ENCODE measurements around the gene CAB39L. TPM values are rescaled to one million over a fixed set of nuclear protein-coding genes. Genes with fewer than 3 reads are reported as not detected.

The CAB39L gene
- total and polyA plus RNA-seq, 5 experiments from 2014 or later, result 4.3 to 9.2 (median 5.2) TPM

DNA sequence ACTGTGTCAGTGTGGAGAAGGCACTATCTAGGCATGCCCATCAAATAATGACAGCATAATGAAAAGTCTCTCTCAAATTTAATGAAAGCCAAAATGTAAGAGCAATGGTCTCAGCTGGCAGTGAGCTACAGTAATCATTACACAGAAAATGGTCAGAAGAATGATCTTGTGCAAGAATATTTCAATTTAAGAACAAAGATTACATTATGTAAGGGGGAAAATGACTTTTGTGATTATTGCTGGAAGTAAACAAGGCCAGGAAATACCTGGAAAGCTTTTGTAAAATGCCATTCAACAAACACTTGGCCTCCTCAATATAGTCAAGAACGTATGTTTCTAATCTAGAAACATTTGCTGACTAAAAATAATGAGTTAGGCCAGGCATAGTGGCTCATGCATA, 89.1 kb downstream of the CAB39L start:
- Mint-ChIP-seq H3K4me3 (no peak overlapping the region), H3K4me1 (peaks cover 0 to 2% (median 1%) of the 10 kb centered on the region in 4 donors), H3K36me3 (peaks cover 0 to 18% (median 17%) of the 10 kb centered on the region in 3 donors)

DNA sequence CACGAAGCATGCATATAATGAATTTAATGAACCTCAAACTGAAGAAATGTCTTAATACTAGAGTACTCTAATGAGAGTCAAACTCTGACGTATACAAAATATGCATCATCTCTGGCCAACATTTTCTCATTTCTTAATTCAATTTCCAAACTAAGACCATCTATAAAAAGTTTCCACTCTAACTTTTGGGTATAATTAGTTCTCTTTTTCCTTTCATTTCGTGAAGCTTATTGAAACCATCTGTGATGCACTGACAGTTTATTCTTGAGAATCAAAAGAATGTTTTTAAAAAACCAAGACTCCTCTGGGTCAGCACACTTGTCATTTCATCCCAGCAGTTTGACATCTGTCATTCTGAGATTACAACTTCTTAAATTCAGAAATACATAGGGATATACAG, 90.0 kb downstream of the CAB39L start:
- ATAC-seq (no peak), DNase-seq (no peak)
- no peak overlapping the region for H3K4me3 Mint-ChIP-seq

More for the DNA sequence above, 89.1 kb downstream of the CAB39L start:
- Mint-ChIP-seq H3K27ac (no peak overlapping the region), H3K9me3 (peaks cover 0 to 3% (median 0%) of the 10 kb centered on the region in 9 donors), H3K27me3 (peaks cover 0 to 3% (median 0%) of the 10 kb centered on the region in 5 donors)
- ATAC-seq (no peak), DNase-seq (no peak)
- POLR2A ChIA-PET, result no interaction called here

DNA sequence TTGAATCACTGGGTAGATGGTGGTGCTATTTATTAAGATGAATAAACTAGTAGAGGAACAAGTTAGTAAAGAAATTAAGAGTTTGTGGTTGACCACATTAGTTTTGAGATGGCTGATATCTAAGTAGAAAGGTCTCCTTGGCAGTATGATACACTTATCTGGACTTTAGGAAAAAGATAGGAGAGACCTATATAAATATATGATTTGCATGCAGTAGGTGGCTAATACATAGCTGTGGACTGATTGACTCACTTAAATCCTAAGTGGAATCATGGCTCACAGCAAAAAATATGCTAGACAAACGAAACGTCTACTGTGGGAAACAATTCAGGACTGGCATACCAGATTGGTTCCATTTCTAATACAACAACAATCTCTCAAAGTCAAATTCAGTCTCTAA, 92.0 kb downstream of the CAB39L start:
- no peak for ATAC-seq
- Mint-ChIP-seq H3K9me3 (peaks cover 0 to 3% (median 0%) of the 10 kb centered on the region in 9 donors), H3K27ac (no peak overlapping the region), H3K4me3 (no peak overlapping the region), H3K27me3 (peaks cover 0 to 3% (median 0%) of the 10 kb centered on the region in 5 donors), H3K4me1 (peaks cover 0 to 2% (median 1%) of the 10 kb centered on the region in 4 donors), H3K36me3 (peaks cover 0 to 13% (median 5%) of the 10 kb centered on the region in 3 donors)
- POLR2A ChIA-PET, result no interaction called here
- DNase-seq, result no peak

More for the DNA sequence above, 90.0 kb downstream of the CAB39L start:
- H3K27me3 Mint-ChIP-seq, result peaks cover 0 to 3% (median 0%) of the 10 kb centered on the region in 5 donors
- H3K4me1 Mint-ChIP-seq, result peaks cover 0 to 2% (median 1%) of the 10 kb centered on the region in 4 donors
- H3K36me3 Mint-ChIP-seq, result peaks cover 0 to 18% (median 15%) of the 10 kb centered on the region in 3 donors
- peaks cover 0 to 3% (median 0%) of the 10 kb centered on the region in 9 donors for H3K9me3 Mint-ChIP-seq
- H3K27ac Mint-ChIP-seq, result no peak overlapping the region
- POLR2A ChIA-PET, result no interaction called here

DNA sequence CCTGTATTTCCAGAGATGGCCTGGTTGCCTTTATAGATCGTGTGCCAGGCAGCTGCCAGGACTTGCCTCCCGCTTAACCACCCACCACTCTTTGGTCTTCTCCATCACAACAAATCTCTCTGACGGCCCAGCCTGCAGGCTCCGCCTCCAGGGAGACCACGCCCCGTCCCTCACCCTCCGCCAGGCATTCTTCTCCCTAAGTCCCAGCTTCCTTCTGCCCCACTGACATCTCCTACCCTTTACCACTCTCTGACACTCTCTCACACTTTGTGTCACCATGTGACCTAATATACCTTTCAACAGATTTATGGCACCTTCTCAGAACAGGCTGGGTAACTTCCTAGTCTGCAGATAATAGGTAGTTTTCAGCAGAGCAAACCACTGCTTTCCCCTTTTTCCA, 95.1 kb downstream of the CAB39L start:
- DNase-seq (no peak), ATAC-seq (no peak)
- no peak overlapping the region for H3K27ac Mint-ChIP-seq
- H3K4me3 Mint-ChIP-seq, result no peak overlapping the region
- POLR2A ChIA-PET, result no interaction called here
- peaks cover 0 to 3% (median 0%) of the 10 kb centered on the region in 5 donors for H3K27me3 Mint-ChIP-seq
- peaks cover 0 to 5% (median 5%) of the 10 kb centered on the region in 3 donors for H3K36me3 Mint-ChIP-seq
- H3K9me3 Mint-ChIP-seq, result no peaks in the 10 kb centered on the region
- peaks cover 2 to 5% (median 4%) of the 10 kb centered on the region in 4 donors for H3K4me1 Mint-ChIP-seq

DNA sequence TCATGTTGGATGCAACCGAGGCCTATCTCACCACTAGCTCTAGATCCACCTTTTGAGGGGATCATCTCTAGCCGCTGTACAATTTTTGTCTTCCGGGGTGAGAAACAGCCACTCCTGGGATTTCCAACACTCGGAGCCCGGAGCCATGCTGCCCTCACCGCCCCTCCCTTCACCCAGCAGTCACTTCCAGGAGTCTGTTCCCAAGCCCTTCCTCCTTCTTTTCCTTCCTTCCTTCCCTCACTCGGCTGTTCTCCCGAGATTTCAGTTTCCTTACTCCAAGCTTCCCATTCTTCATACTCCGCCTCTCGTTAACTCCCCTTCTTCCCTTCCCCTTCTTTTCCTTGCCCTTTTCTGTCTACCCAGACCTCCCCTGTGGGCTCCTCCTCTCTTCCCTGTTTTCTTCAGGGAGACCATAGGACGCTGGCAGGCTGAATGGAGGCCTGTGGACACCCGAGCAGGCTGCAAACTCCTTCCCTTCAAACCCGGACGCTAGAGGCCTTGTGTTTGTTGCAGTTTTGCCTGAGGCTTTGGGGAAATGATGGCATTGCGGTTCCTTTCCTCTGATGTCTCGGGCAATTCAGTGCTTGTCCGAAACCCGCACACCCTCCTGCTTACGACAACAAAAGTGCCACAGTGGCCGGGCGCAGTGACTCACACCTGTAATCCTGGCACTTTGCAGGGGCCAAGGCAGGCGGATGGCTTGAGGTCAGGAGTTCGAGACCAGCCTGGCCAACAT, 96.0 kb downstream of the CAB39L start:
- Mint-ChIP-seq H3K4me1 (peaks cover 2 to 11% (median 8%) of the 10 kb centered on the region in 4 donors), H3K4me3 (no peak overlapping the region), H3K27ac (no peak overlapping the region), H3K9me3 (no peaks in the 10 kb centered on the region), H3K27me3 (peaks cover 0 to 3% (median 0%) of the 10 kb centered on the region in 5 donors), H3K36me3 (peaks cover 0 to 5% (median 5%) of the 10 kb centered on the region in 3 donors)
- no peak for ATAC-seq
- POLR2A ChIA-PET, result no interaction called here
- no peak for DNase-seq

DNA sequence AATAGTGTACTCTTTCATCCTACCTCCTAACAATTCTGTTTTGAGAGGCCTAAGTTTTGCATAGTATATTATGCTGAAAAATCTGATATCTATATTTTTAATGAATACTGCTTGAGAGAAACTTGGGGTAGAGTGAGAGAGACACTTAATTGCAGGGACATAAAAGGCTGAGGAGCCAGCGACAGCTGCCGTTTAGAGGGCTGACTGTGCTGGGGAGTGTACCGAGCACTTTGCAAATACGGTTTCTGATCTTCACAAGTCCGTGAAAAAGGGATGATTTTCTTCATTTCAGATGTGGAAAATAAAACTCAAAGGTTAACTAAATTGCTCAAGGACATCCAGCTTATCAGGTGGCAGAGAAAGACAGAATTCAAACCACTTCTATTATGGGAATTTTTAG, 97.4 kb downstream of the CAB39L start:
- Mint-ChIP-seq H3K4me3 (no peak overlapping the region), H3K27ac (no peak overlapping the region), H3K9me3 (no peaks in the 10 kb centered on the region), H3K4me1 (peaks cover 2 to 11% (median 8%) of the 10 kb centered on the region in 4 donors), H3K36me3 (peaks cover 0 to 5% (median 5%) of the 10 kb centered on the region in 3 donors), H3K27me3 (peaks cover 0 to under 1% (median 0%) of the 10 kb centered on the region in 5 donors)
- DNase-seq, result no peak
- ATAC-seq, result no peak
- POLR2A ChIA-PET, result no interaction called here

DNA sequence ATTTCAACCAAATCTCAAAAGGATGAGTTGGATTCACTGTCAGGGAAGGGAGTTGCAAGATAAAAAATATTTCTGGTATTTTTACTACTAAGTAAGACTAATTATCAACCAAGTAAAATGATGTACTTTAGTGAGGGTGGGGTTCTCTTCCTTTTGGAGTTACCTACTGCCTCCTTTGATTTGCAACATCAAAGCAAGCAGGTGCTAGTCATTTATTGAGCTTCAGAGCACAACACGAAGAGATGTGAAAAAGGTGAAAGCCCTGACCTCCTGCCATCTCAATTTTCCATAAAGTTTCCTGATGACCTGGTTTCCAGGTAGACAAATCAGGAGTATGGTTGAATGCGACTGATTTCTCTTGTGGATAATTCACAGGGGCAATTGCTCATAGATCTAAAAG, 100.1 kb downstream of the CAB39L start:
- H3K4me3 Mint-ChIP-seq, result no peak overlapping the region
- DNase-seq, result no peak
- H3K9me3 Mint-ChIP-seq, result no peaks in the 10 kb centered on the region
- no peak for ATAC-seq
- H3K36me3 Mint-ChIP-seq, result peaks cover 0 to 9% (median 0%) of the 10 kb centered on the region in 3 donors
- H3K27me3 Mint-ChIP-seq, result no peaks in the 10 kb centered on the region
- H3K27ac Mint-ChIP-seq, result no peak overlapping the region
- POLR2A ChIA-PET, result no interaction called here
- H3K4me1 Mint-ChIP-seq, result peaks cover 2 to 11% (median 6%) of the 10 kb centered on the region in 4 donors

DNA sequence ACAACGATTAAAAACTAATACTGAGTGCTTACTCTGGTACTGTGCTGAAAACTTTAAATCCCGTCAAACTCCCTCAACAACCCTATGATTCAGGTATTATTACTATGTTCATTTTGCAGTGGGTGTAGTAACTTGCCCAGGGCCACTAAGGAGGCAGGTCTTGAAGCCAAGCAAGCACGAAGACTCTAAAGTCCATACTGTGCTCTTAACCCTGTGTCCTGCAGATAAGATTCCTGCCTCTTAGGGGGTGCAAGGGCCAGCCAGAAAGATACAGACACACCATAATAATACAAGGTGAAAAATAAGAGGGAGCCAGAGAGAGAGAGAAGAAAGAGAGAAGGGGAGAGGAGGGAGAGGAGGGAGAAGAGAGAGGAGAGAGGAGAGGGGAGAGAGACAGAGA, 100.6 kb downstream of the CAB39L start:
- Mint-ChIP-seq H3K4me1 (peaks cover 2 to 11% (median 6%) of the 10 kb centered on the region in 4 donors), H3K27ac (no peak overlapping the region), H3K27me3 (no peaks in the 10 kb centered on the region), H3K36me3 (peaks cover 0 to 10% (median 0%) of the 10 kb centered on the region in 3 donors), H3K4me3 (no peak overlapping the region), H3K9me3 (no peaks in the 10 kb centered on the region)
- ATAC-seq, result no peak
- POLR2A ChIA-PET, result no interaction called here
- DNase-seq, result no peak

DNA sequence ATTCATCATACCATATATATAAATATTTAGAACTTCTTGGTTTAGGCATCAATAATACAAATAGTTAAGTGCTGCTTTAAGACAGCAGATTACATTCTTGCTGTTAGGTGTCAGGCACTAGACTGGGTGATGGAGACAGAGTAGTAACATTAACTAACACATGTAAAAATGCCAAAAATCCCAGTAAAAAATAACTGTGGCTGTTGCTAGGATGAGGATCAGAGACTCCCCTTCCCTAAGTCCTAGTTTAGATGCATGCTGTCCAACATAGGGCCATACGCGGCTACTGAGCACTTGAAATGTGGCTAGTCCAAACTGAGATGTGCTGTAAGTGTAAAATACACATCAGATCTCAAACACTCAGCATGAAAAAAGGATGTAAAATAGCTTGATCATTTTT, 101.4 kb downstream of the CAB39L start:
- Mint-ChIP-seq H3K9me3 (no peaks in the 10 kb centered on the region), H3K27ac (no peak overlapping the region), H3K27me3 (no peaks in the 10 kb centered on the region), H3K36me3 (peaks cover 0 to 14% (median 0%) of the 10 kb centered on the region in 3 donors), H3K4me1 (peaks cover 2 to 11% (median 6%) of the 10 kb centered on the region in 4 donors), H3K4me3 (no peak overlapping the region)
- POLR2A ChIA-PET, result no interaction called here
- DNase-seq (no peak), ATAC-seq (no peak)

DNA sequence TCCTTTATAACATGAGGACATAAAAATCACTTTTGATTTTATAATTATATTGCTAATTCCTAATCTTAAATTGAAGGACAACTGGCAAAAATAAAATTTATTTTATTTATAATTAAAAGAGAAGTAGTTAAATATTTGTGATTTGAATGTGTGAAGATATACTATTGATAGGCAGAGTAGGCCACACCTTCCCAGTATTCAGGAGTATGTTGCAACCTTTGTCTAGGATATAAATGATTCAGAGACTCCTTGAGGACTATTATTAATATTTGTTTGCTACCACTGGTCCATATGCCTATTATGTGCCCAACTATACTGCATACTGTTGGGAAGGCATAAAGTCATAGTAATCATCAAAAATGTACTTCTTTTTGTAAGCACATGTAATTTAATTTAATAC, 101.9 kb downstream of the CAB39L start:
- H3K4me3 Mint-ChIP-seq, result no peak overlapping the region
- H3K27ac Mint-ChIP-seq, result no peak overlapping the region
- H3K27me3 Mint-ChIP-seq, result no peaks in the 10 kb centered on the region
- H3K36me3 Mint-ChIP-seq, result peaks cover 0 to 14% (median 0%) of the 10 kb centered on the region in 3 donors
- ATAC-seq, result no peak
- POLR2A ChIA-PET, result no interaction called here
- H3K9me3 Mint-ChIP-seq, result no peaks in the 10 kb centered on the region
- peaks cover 2 to 11% (median 6%) of the 10 kb centered on the region in 4 donors for H3K4me1 Mint-ChIP-seq
- no peak for DNase-seq

DNA sequence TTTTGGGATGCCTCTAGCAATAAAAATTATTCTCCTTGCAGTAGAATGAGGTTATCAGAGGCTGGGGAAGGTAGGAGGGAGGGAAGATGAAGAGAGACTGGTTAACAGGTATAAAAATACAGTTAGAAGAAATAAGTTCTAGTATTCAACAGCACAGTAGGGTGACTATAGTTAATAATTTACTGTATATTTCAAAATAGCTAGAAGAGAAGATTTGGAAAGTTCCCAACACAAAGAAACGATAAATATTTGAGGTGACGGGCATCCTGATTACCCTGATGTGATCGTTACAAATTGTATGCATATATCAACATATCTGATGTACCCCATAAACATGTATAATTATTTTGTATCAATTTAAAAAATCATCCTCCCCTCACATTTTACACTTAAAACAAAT, 102.3 kb downstream of the CAB39L start:
- H3K27ac Mint-ChIP-seq, result no peak overlapping the region
- H3K9me3 Mint-ChIP-seq, result no peaks in the 10 kb centered on the region
- DNase-seq (no peak), ATAC-seq (no peak)
- POLR2A ChIA-PET, result no interaction called here
- H3K4me3 Mint-ChIP-seq, result no peak overlapping the region
- H3K36me3 Mint-ChIP-seq, result peaks cover 0 to 14% (median 0%) of the 10 kb centered on the region in 3 donors
- peaks cover 2 to 11% (median 6%) of the 10 kb centered on the region in 4 donors for H3K4me1 Mint-ChIP-seq
- H3K27me3 Mint-ChIP-seq, result no peaks in the 10 kb centered on the region

DNA sequence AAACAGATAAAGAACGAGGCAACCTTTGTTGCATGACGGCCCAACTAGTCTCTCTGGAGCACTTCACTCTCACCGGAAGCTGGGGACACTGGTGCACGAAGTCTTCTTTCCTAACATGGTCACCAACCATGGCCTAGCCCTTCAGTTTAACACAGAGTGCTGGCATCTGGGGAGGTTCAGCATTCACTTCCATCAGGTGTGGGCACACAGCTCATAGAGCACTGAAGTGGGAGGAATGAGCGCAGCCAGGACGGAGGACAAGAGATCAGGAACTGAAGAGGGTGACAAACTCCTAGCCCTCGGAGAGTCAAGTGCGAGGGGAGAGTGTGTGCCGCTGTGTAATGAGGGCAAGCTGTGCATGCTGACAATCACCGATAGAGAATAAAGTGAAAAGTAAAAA, 103.7 kb downstream of the CAB39L start:
- H3K9me3 Mint-ChIP-seq, result no peaks in the 10 kb centered on the region
- no peaks in the 10 kb centered on the region for H3K27me3 Mint-ChIP-seq
- POLR2A ChIA-PET, result no interaction called here
- H3K4me3 Mint-ChIP-seq, result no peak overlapping the region
- no peak for ATAC-seq
- H3K27ac Mint-ChIP-seq, result peak overlapping the region in 1 of 10 donors; percentile 12
- peaks cover 2 to 11% (median 6%) of the 10 kb centered on the region in 4 donors for H3K4me1 Mint-ChIP-seq
- no peak for DNase-seq
- peaks cover 0 to 14% (median 0%) of the 10 kb centered on the region in 3 donors for H3K36me3 Mint-ChIP-seq

DNA sequence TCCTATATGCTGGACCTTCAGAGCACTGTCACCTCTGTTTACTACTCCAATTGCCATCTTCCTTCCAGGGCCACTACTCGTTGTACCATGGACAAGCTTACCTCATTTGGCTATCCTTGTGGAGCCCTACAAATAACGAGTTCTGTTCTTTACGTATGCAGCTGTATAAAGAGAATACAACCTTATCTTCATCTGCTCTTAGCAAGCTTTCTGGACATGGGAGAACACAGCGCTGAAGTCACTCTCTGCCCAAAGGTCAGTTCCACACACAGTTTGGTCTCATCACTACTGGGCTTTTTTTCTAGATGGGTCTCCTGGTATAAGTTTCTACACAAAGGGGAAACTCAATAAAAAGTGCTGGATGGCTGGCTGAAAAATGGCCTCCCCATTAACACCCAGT, 107.2 kb downstream of the CAB39L start:
- no peak overlapping the region for H3K27ac Mint-ChIP-seq
- no peak for ATAC-seq
- H3K4me3 Mint-ChIP-seq, result no peak overlapping the region
- H3K4me1 Mint-ChIP-seq, result no peaks in the 10 kb centered on the region
- POLR2A ChIA-PET, result no interaction called here
- no peak for DNase-seq
- H3K36me3 Mint-ChIP-seq, result peaks cover 0 to 12% (median 5%) of the 10 kb centered on the region in 3 donors
- H3K27me3 Mint-ChIP-seq, result no peaks in the 10 kb centered on the region
- no peaks in the 10 kb centered on the region for H3K9me3 Mint-ChIP-seq

DNA sequence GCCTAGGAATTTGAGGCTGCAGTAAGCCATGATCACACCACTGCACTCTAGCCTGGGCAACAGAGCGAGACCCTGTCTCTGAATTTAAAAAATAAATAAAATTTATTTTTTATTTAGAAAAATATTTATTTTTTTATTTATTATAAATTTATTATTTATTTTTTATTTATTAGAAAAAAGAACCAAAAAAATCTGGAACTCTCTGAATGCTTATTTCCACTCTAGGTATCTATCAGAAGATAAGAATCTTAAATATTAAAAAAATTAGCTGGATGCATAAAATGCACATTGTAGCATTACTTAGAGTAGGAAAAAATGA, 113.4 kb downstream of the CAB39L start:
- no peak overlapping the region for H3K4me3 Mint-ChIP-seq
- POLR2A ChIA-PET, result no interaction called here
- no peak for DNase-seq
- no peaks in the 10 kb centered on the region for H3K9me3 Mint-ChIP-seq
- no peaks in the 10 kb centered on the region for H3K27me3 Mint-ChIP-seq
- no peaks in the 10 kb centered on the region for H3K4me1 Mint-ChIP-seq
- peaks cover 0 to 10% (median 2%) of the 10 kb centered on the region in 3 donors for H3K36me3 Mint-ChIP-seq
- ATAC-seq, result no peak
- no peak overlapping the region for H3K27ac Mint-ChIP-seq
